Measurements from ENCODE around the gene PRPH2. TPM values are rescaled to one million over a fixed set of nuclear protein-coding genes. Genes with fewer than 3 reads are reported as not detected.
A peak's percentile ranks its signal among the peaks of the same experiment; 100 is the strongest.
"Not testable (repeated sequence)": the region's sequence is repeated elsewhere in the genome, so short reads cannot be mapped to it uniquely, and the experiment has no call there.

Gene PRPH2
- polyA plus RNA-seq, 4 donors, result 0.92 to 1.1 TPM; not detected in 2

GRCh38 chr6:42690872-42691271 lies 31.5 kb downstream of the PRPH2 start:
- DNase-seq, result no peak
- Histone ChIP-seq H3K36me3 (ENCODE audit: control insufficient read depth in 3 of 3, insufficient read depth in 2 of 3, low read depth in 1 of 3, low read length in 3 of 3) (peaks cover 15 to 50% (median 39%) of the 10 kb centered on the region in 3 donors), H3K4me1 (ENCODE audit: control insufficient read depth in 3 of 3, insufficient read depth in 2 of 3, low read depth in 1 of 3, low read length in 2 of 3) (no peaks in the 10 kb centered on the region), H3K4me3 (ENCODE audit: low read depth in 1 of 3, low read length in 3 of 3) (no peak overlapping the region), H3K9me3 (ENCODE audit: control insufficient read depth in 2 of 2, insufficient read depth in 1 of 2, low read depth in 1 of 2, low read length in 1 of 2) (no peaks in the 10 kb centered on the region), H3K27me3 (ENCODE audit: control insufficient read depth in 3 of 3, insufficient read depth in 3 of 3, low read length in 3 of 3) (no peaks in the 10 kb centered on the region), H3K27ac (ENCODE audit: low read depth in 1 of 3, low read length in 2 of 3) (no peak overlapping the region)
- 72 to 82% (median 74%) methylated on average over 2 of the region's 2 CpGs for WGBS, 3 donors
- no peak for FAIRE-seq

GRCh38 chr6:42690151-42690702 lies 32.2 kb downstream of the PRPH2 start:
- H3K36me3 ChIP-seq (ENCODE audit: control insufficient read depth in 3 of 3, insufficient read depth in 2 of 3, low read depth in 1 of 3, low read length in 3 of 3), result peaks cover 19 to 56% (median 45%) of the 10 kb centered on the region in 3 donors
- H3K4me3 ChIP-seq (ENCODE audit: low read depth in 1 of 3, low read length in 3 of 3), result no peak overlapping the region
- no peak overlapping the region for H3K27ac ChIP-seq (ENCODE audit: low read depth in 1 of 3, low read length in 2 of 3)
- no peaks in the 10 kb centered on the region for H3K9me3 ChIP-seq (ENCODE audit: control insufficient read depth in 2 of 2, insufficient read depth in 1 of 2, low read depth in 1 of 2, low read length in 1 of 2)
- no peaks in the 10 kb centered on the region for H3K4me1 ChIP-seq (ENCODE audit: control insufficient read depth in 3 of 3, insufficient read depth in 2 of 3, low read depth in 1 of 3, low read length in 2 of 3)
- FAIRE-seq (no peak), DNase-seq (no peak)
- no peaks in the 10 kb centered on the region for H3K27me3 ChIP-seq (ENCODE audit: control insufficient read depth in 3 of 3, insufficient read depth in 3 of 3, low read length in 3 of 3)
- WGBS, 3 donors, result 89 to 99% (median 91%) methylated on average over 5 of the region's 5 CpGs

GRCh38 chr6:42689371-42689770 lies 33.0 kb downstream of the PRPH2 start:
- 92 to 94% (median 93%) methylated on average over 7 of the region's 7 CpGs for WGBS, 3 donors
- H3K9me3 ChIP-seq (ENCODE audit: control insufficient read depth in 2 of 2, insufficient read depth in 1 of 2, low read depth in 1 of 2, low read length in 1 of 2), result no peaks in the 10 kb centered on the region
- H3K36me3 ChIP-seq (ENCODE audit: control insufficient read depth in 3 of 3, insufficient read depth in 2 of 3, low read depth in 1 of 3, low read length in 3 of 3), result peaks cover 21 to 57% (median 48%) of the 10 kb centered on the region in 3 donors
- FAIRE-seq (no peak), DNase-seq (no peak)
- no peaks in the 10 kb centered on the region for H3K27me3 ChIP-seq (ENCODE audit: control insufficient read depth in 3 of 3, insufficient read depth in 3 of 3, low read length in 3 of 3)
- H3K27ac ChIP-seq (ENCODE audit: low read depth in 1 of 3, low read length in 2 of 3), result no peak overlapping the region
- no peaks in the 10 kb centered on the region for H3K4me1 ChIP-seq (ENCODE audit: control insufficient read depth in 3 of 3, insufficient read depth in 2 of 3, low read depth in 1 of 3, low read length in 2 of 3)
- no peak overlapping the region for H3K4me3 ChIP-seq (ENCODE audit: low read depth in 1 of 3, low read length in 3 of 3)

GRCh38 chr6:42688281-42688680 lies 34.1 kb downstream of the PRPH2 start:
- Histone ChIP-seq H3K27ac (ENCODE audit: low read depth in 1 of 3, low read length in 2 of 3) (no peak overlapping the region), H3K9me3 (ENCODE audit: control insufficient read depth in 2 of 2, insufficient read depth in 1 of 2, low read depth in 1 of 2, low read length in 1 of 2) (no peaks in the 10 kb centered on the region), H3K36me3 (ENCODE audit: control insufficient read depth in 3 of 3, insufficient read depth in 2 of 3, low read depth in 1 of 3, low read length in 3 of 3) (peaks cover 21 to 56% (median 44%) of the 10 kb centered on the region in 3 donors), H3K4me3 (ENCODE audit: low read depth in 1 of 3, low read length in 3 of 3) (no peak overlapping the region), H3K4me1 (ENCODE audit: control insufficient read depth in 3 of 3, insufficient read depth in 2 of 3, low read depth in 1 of 3, low read length in 2 of 3) (no peaks in the 10 kb centered on the region), H3K27me3 (ENCODE audit: control insufficient read depth in 3 of 3, insufficient read depth in 3 of 3, low read length in 3 of 3) (no peaks in the 10 kb centered on the region)
- FAIRE-seq (no peak), DNase-seq (no peak)
- 85 to 94% (median 85%) methylated on average over 3 of the region's 3 CpGs for WGBS, 3 donors

GRCh38 chr6:42679358-42679757 lies 43.0 kb downstream of the PRPH2 start:
- Histone ChIP-seq H3K9me3 (ENCODE audit: control insufficient read depth in 2 of 2, insufficient read depth in 1 of 2, low read depth in 1 of 2, low read length in 1 of 2) (no peaks in the 10 kb centered on the region), H3K27ac (ENCODE audit: low read depth in 1 of 3, low read length in 2 of 3) (no peak overlapping the region), H3K27me3 (ENCODE audit: control insufficient read depth in 3 of 3, insufficient read depth in 3 of 3, low read length in 3 of 3) (no peaks in the 10 kb centered on the region), H3K36me3 (ENCODE audit: control insufficient read depth in 3 of 3, insufficient read depth in 2 of 3, low read depth in 1 of 3, low read length in 3 of 3) (peaks cover 10 to 55% (median 42%) of the 10 kb centered on the region in 3 donors), H3K4me3 (ENCODE audit: low read depth in 1 of 3, low read length in 3 of 3) (no peak overlapping the region), H3K4me1 (ENCODE audit: control insufficient read depth in 3 of 3, insufficient read depth in 2 of 3, low read depth in 1 of 3, low read length in 2 of 3) (no peaks in the 10 kb centered on the region)
- WGBS, 3 donors, result 94 to 98% (median 96%) methylated on average over 5 of the region's 5 CpGs
- no peak for DNase-seq
- FAIRE-seq, result no peak

- DNase-seq, result no peak
- peaks cover 19 to 52% (median 48%) of the 10 kb centered on the region in 3 donors for H3K36me3 ChIP-seq (ENCODE audit: control insufficient read depth in 3 of 3, insufficient read depth in 2 of 3, low read depth in 1 of 3, low read length in 3 of 3)
- 86 to 94% (median 92%) methylated on average over 3 of the region's 3 CpGs for WGBS, 3 donors
- no peak for FAIRE-seq
- no peaks in the 10 kb centered on the region for H3K4me1 ChIP-seq (ENCODE audit: control insufficient read depth in 3 of 3, insufficient read depth in 2 of 3, low read depth in 1 of 3, low read length in 2 of 3)
- H3K27me3 ChIP-seq (ENCODE audit: control insufficient read depth in 3 of 3, insufficient read depth in 3 of 3, low read length in 3 of 3), result no peaks in the 10 kb centered on the region
- H3K9me3 ChIP-seq (ENCODE audit: control insufficient read depth in 2 of 2, insufficient read depth in 1 of 2, low read depth in 1 of 2, low read length in 1 of 2), result no peaks in the 10 kb centered on the region
- no peak overlapping the region for H3K4me3 ChIP-seq (ENCODE audit: low read depth in 1 of 3, low read length in 3 of 3)
- no peak overlapping the region for H3K27ac ChIP-seq (ENCODE audit: low read depth in 1 of 3, low read length in 2 of 3)
These were observed 47.6 kb downstream of the PRPH2 start for GRCh38 chr6:42674780-42675179.

- WGBS, 3 donors, result 63 to 83% (median 74%) methylated on average over 6 of the region's 6 CpGs
- not testable (repeated sequence) for FAIRE-seq; H3K4me1 ChIP-seq (ENCODE audit: control insufficient read depth in 3 of 3, insufficient read depth in 2 of 3, low read depth in 1 of 3, low read length in 2 of 3); H3K4me3 ChIP-seq (ENCODE audit: low read depth in 1 of 3, low read length in 3 of 3); H3K27me3 ChIP-seq (ENCODE audit: control insufficient read depth in 3 of 3, insufficient read depth in 3 of 3, low read length in 3 of 3); H3K27ac ChIP-seq (ENCODE audit: low read depth in 1 of 3, low read length in 2 of 3); H3K9me3 ChIP-seq (ENCODE audit: control insufficient read depth in 2 of 2, insufficient read depth in 1 of 2, low read depth in 1 of 2, low read length in 1 of 2)
- H3K36me3 ChIP-seq (ENCODE audit: control insufficient read depth in 3 of 3, insufficient read depth in 2 of 3, low read depth in 1 of 3, low read length in 3 of 3), result peaks cover 19 to 53% (median 49%) of the 10 kb centered on the region in 3 donors
- DNase-seq, result peak; percentile 10 to 31
These were observed 48.0 kb downstream of the PRPH2 start for GRCh38 chr6:42674368-42674767.

- DNase-seq (no peak), FAIRE-seq (no peak)
- 92 to 98% (median 95%) methylated on average over 2 of the region's 2 CpGs for whole genome bisulfite sequencing, 3 donors
- no peak overlapping the region for H3K4me3 ChIP-seq (ENCODE audit: low read depth in 1 of 3, low read length in 3 of 3)
- no peaks in the 10 kb centered on the region for H3K27me3 ChIP-seq (ENCODE audit: control insufficient read depth in 3 of 3, insufficient read depth in 3 of 3, low read length in 3 of 3)
- H3K36me3 ChIP-seq (ENCODE audit: control insufficient read depth in 3 of 3, insufficient read depth in 2 of 3, low read depth in 1 of 3, low read length in 3 of 3), result peaks cover 17 to 41% (median 20%) of the 10 kb centered on the region in 3 donors
- no peak overlapping the region for H3K27ac ChIP-seq (ENCODE audit: low read depth in 1 of 3, low read length in 2 of 3)
- no peaks in the 10 kb centered on the region for H3K4me1 ChIP-seq (ENCODE audit: control insufficient read depth in 3 of 3, insufficient read depth in 2 of 3, low read depth in 1 of 3, low read length in 2 of 3)
- H3K9me3 ChIP-seq (ENCODE audit: control insufficient read depth in 2 of 2, insufficient read depth in 1 of 2, low read depth in 1 of 2, low read length in 1 of 2), result no peaks in the 10 kb centered on the region
These were observed 57.7 kb downstream of the PRPH2 start for GRCh38 chr6:42664718-42665117.
